Measurements from ENCODE around the gene PICALM.
"Not testable (repeated sequence)": the region's sequence is repeated elsewhere in the genome, so short reads cannot be mapped to it uniquely, and the experiment has no call there.

PICALM gene

GRCh38 chr11:86091566-86091965, 22.7 kb upstream of the PICALM start:
- H3K36me3 Mint-ChIP-seq = no peaks in the 10 kb centered on the region
- no peak overlapping the region for H3K4me3 Mint-ChIP-seq

GRCh38 chr11:86091086-86091485, 22.2 kb upstream of the PICALM start:
- H3K4me1 Mint-ChIP-seq = no peaks in the 10 kb centered on the region
- H3K27me3 Mint-ChIP-seq = no peaks in the 10 kb centered on the region
- no peaks in the 10 kb centered on the region for H3K9me3 Mint-ChIP-seq
- no peak overlapping the region for H3K27ac Mint-ChIP-seq
- H3K4me3 Mint-ChIP-seq = no peak overlapping the region
- H3K36me3 Mint-ChIP-seq = no peaks in the 10 kb centered on the region

More at GRCh38 chr11:86091566-86091965, 22.7 kb upstream of the PICALM start:
- H3K27ac Mint-ChIP-seq = no peak overlapping the region
- no peaks in the 10 kb centered on the region for H3K27me3 Mint-ChIP-seq
- no peaks in the 10 kb centered on the region for H3K4me1 Mint-ChIP-seq
- no peaks in the 10 kb centered on the region for H3K9me3 Mint-ChIP-seq

- H3K27ac Mint-ChIP-seq = no peak overlapping the region
- H3K36me3 Mint-ChIP-seq = no peaks in the 10 kb centered on the region
- H3K4me3 Mint-ChIP-seq = no peak overlapping the region
- H3K27me3 Mint-ChIP-seq = no peaks in the 10 kb centered on the region
- H3K4me1 Mint-ChIP-seq = no peaks in the 10 kb centered on the region
- no peaks in the 10 kb centered on the region for H3K9me3 Mint-ChIP-seq
These were observed 20.8 kb upstream of the PICALM start for GRCh38 chr11:86089659-86090058.

- H3K27me3 Mint-ChIP-seq, H3K4me3 Mint-ChIP-seq, H3K4me1 Mint-ChIP-seq, H3K36me3 Mint-ChIP-seq, H3K9me3 Mint-ChIP-seq, H3K27ac Mint-ChIP-seq: not testable (repeated sequence)
These were observed 18.8 kb upstream of the PICALM start for GRCh38 chr11:86087688-86088087.

- H3K4me1 Mint-ChIP-seq = no peaks in the 10 kb centered on the region
- no peak overlapping the region for H3K4me3 Mint-ChIP-seq
- H3K27me3 Mint-ChIP-seq = no peaks in the 10 kb centered on the region
- H3K27ac Mint-ChIP-seq = no peak overlapping the region
- H3K36me3 Mint-ChIP-seq = no peaks in the 10 kb centered on the region
- no peaks in the 10 kb centered on the region for H3K9me3 Mint-ChIP-seq
These were observed 18.4 kb upstream of the PICALM start for GRCh38 chr11:86087256-86087655.

GRCh38 chr11:86081455-86081854, 12.6 kb upstream of the PICALM start:
- Mint-ChIP-seq H3K4me3 (no peak overlapping the region), H3K27me3 (no peaks in the 10 kb centered on the region), H3K36me3 (no peaks in the 10 kb centered on the region)

GRCh38 chr11:86079421-86079820, 10.5 kb upstream of the PICALM start:
- Mint-ChIP-seq H3K27me3 (no peaks in the 10 kb centered on the region), H3K9me3 (no peaks in the 10 kb centered on the region), H3K4me1 (no peaks in the 10 kb centered on the region), H3K4me3 (no peak overlapping the region), H3K27ac (no peak overlapping the region), H3K36me3 (no peaks in the 10 kb centered on the region)

More at GRCh38 chr11:86081455-86081854, 12.6 kb upstream of the PICALM start:
- Mint-ChIP-seq H3K4me1 (no peaks in the 10 kb centered on the region), H3K9me3 (no peaks in the 10 kb centered on the region), H3K27ac (no peak overlapping the region)

- Mint-ChIP-seq H3K36me3 (no peaks in the 10 kb centered on the region), H3K4me3 (no peak overlapping the region), H3K9me3 (no peaks in the 10 kb centered on the region), H3K27ac (no peak overlapping the region), H3K27me3 (no peaks in the 10 kb centered on the region), H3K4me1 (peaks cover 7% of the 10 kb centered on the region)
These were observed 5.1 kb upstream of the PICALM start for GRCh38 chr11:86073948-86074347.

GRCh38 chr11:86072211-86072610, 3.3 kb upstream of the PICALM start:
- H3K27me3 Mint-ChIP-seq = no peaks in the 10 kb centered on the region
- no peaks in the 10 kb centered on the region for H3K36me3 Mint-ChIP-seq
- no peak overlapping the region for H3K27ac Mint-ChIP-seq
- no peak overlapping the region for H3K4me3 Mint-ChIP-seq
- peaks cover 7% of the 10 kb centered on the region for H3K4me1 Mint-ChIP-seq
- H3K9me3 Mint-ChIP-seq = no peaks in the 10 kb centered on the region

- peak overlapping the region; percentile 61 for H3K4me3 Mint-ChIP-seq
- H3K27me3 Mint-ChIP-seq = no peaks in the 10 kb centered on the region
- no peaks in the 10 kb centered on the region for H3K9me3 Mint-ChIP-seq
- peak overlapping the region; percentile 91 for H3K27ac Mint-ChIP-seq
- no peaks in the 10 kb centered on the region for H3K36me3 Mint-ChIP-seq
- H3K4me1 Mint-ChIP-seq = peaks cover 20% of the 10 kb centered on the region
These were observed 1.5 kb upstream of the PICALM start for GRCh38 chr11:86070142-86071056.

GRCh38 chr11:86069408-86070101, 671 bp upstream of the PICALM start:
- H3K4me1 Mint-ChIP-seq = peaks cover 25% of the 10 kb centered on the region

GRCh38 chr11:86068138-86068871, 579 bp downstream of the PICALM start:
- H3K9me3 Mint-ChIP-seq = no peaks in the 10 kb centered on the region
- H3K4me1 Mint-ChIP-seq = peaks cover 36% of the 10 kb centered on the region
- H3K27ac Mint-ChIP-seq = peak overlapping the region; percentile 98
- no peaks in the 10 kb centered on the region for H3K27me3 Mint-ChIP-seq
- peak overlapping the region; percentile 94 for H3K4me3 Mint-ChIP-seq
- no peaks in the 10 kb centered on the region for H3K36me3 Mint-ChIP-seq

More at GRCh38 chr11:86069408-86070101, 671 bp upstream of the PICALM start:
- no peaks in the 10 kb centered on the region for H3K9me3 Mint-ChIP-seq
- H3K27ac Mint-ChIP-seq = peak overlapping the region; percentile 91
- H3K36me3 Mint-ChIP-seq = no peaks in the 10 kb centered on the region
- peak overlapping the region; percentile 61 for H3K4me3 Mint-ChIP-seq
- no peaks in the 10 kb centered on the region for H3K27me3 Mint-ChIP-seq

GRCh38 chr11:86067851-86068137, 1.1 kb downstream of the PICALM start:
- Mint-ChIP-seq H3K4me3 (peak overlapping the region; percentile 94), H3K4me1 (peaks cover 42% of the 10 kb centered on the region), H3K36me3 (no peaks in the 10 kb centered on the region), H3K27me3 (no peaks in the 10 kb centered on the region), H3K27ac (peak overlapping the region; percentile 98), H3K9me3 (no peaks in the 10 kb centered on the region)

GRCh38 chr11:86067009-86067850, 1.7 kb downstream of the PICALM start:
- H3K9me3 Mint-ChIP-seq = no peaks in the 10 kb centered on the region
- peak overlapping the region; percentile 94 for H3K4me3 Mint-ChIP-seq
- peaks cover 46% of the 10 kb centered on the region for H3K4me1 Mint-ChIP-seq
- H3K36me3 Mint-ChIP-seq = no peaks in the 10 kb centered on the region
- H3K27me3 Mint-ChIP-seq = no peaks in the 10 kb centered on the region
- peak overlapping the region; percentile 98 for H3K27ac Mint-ChIP-seq

- H3K36me3 Mint-ChIP-seq = no peaks in the 10 kb centered on the region
- peak overlapping the region; percentile 94 for H3K4me3 Mint-ChIP-seq
- H3K27me3 Mint-ChIP-seq = no peaks in the 10 kb centered on the region
- peaks cover 51% of the 10 kb centered on the region for H3K4me1 Mint-ChIP-seq
- H3K9me3 Mint-ChIP-seq = no peaks in the 10 kb centered on the region
- H3K27ac Mint-ChIP-seq = peak overlapping the region; percentile 98
These were observed 2.3 kb downstream of the PICALM start for GRCh38 chr11:86066657-86067008.
